Activated CD4-positive, CD25-positive, alpha-beta regulatory T cell treated with anti-CD3 and anti-CD28 coated beads, Interleukin-2, amount 50 U/mL, for 72 hours (primary cell): ENCODE data around the gene ARHGAP26.
"Not testable (repeated sequence)": the region's sequence is repeated elsewhere in the genome, so short reads cannot be mapped to it uniquely, and the experiment has no call there.

Experiments
- DNase-seq: peaks from one replicate; pipeline ENCODE4 v3.0.0; 2021

ARHGAP26 gene

GRCh38 chr5:143198332-143198731 is 428.2 kb downstream of the ARHGAP26 start:
- DNase-seq: no peak

DNA sequence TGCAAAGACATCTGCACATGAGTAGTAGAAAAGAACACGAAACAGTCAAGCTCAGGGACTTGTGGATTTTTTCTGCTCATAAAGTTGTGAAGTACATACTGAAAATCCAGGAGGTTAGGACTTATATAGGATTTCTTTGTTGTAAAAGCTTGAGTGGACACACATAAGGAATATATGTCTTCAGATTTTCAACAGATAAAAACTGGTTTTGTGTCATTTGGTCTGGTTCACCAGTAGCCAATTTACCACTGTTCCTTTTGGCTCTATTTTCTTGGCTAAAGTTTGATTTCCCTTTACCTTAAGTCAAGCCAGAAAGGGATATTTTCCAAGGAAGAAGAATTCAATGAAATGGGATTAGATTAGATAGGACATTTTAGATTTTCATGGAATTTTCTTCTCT is 429.0 kb downstream of the ARHGAP26 start:
- DNase-seq: no peak

DNA sequence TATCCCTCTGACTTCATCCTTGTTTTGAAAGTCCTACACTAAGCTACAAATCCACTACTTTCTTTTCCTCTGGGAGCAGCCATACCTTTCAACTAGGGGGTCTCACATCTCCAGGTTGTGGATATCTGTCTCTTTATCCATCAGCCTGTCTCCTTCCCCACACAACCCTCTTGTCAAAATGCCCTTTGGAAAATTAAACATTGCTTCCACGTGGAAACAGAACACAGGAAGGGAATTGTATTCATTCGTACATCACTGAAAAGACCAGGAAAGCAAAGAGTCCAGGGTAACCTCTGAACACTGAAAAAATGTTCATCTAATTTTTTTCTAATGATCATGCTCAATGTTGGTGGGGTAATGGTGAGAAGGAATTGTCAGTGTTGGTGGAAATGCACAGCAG is 429.7 kb downstream of the ARHGAP26 start:
- no peak for DNase-seq

DNA sequence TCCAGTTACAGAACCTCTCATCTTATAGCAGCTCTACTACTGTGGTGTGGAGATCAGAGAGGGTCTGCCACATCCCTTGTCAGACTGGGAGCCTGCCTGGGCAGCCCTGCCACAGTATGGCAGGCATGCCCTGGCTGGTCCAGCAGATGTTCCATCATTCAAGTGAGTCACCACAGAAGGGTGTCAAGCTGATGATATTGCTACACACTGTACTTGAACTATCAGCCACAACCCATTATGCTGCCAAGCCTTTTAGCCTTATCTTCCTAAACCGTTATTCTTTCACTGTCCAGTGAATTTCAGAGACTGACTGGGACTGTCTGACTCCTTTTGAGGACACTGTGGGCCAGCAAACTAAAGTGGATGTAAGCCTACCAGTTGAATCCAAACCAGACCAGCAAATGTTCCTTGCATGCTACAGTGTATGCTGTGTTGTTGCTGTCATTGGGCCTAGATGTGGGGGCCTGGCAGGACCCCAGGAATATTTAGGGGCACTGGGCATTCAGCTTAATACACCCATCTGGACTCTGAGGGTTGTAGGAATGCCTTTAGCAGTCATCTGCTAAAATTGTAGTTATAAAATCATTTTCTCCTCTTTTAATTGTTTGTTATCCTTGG is 430.7 kb downstream of the ARHGAP26 start:
- DNase-seq: no peak

GRCh38 chr5:143201589-143201988 is 431.4 kb downstream of the ARHGAP26 start:
- no peak for DNase-seq

DNA sequence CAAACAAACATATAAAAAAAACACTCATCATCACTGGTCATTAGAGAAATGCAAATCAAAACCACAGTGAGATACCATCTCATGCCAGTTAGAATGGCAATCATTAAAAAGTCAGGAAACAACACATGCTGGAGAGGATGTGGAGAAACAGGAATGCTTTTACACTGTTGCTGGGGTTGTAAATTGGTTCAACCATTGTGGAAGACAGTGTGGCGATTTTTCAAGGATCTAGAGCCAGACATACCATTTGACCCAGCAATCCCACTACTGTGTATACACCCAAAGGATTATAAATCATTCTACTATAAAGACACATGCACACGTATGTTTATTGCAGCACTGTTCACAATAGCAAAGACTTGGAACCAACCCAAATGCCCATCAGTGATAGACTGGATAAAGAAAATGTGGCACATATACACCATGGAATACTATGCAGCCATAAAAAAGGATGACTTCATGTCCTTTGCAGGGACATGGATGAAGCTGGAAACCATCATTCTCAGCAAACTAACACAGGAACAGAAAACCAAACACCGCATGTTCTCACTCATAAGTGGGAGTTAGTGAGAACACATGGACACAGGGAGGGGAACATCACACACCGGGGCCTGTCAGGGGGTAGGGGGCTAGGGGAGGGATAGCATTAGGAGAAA is 433.3 kb downstream of the ARHGAP26 start:
- not testable (repeated sequence) for DNase-seq

GRCh38 chr5:143204474-143205246 is 434.5 kb downstream of the ARHGAP26 start:
- DNase-seq: no peak

- no peak for DNase-seq
Measured at GRCh38 chr5:143205386-143205785, 435.2 kb downstream of the ARHGAP26 start.

- DNase-seq: no peak
Measured at GRCh38 chr5:143205883-143206195, 435.7 kb downstream of the ARHGAP26 start.

DNA sequence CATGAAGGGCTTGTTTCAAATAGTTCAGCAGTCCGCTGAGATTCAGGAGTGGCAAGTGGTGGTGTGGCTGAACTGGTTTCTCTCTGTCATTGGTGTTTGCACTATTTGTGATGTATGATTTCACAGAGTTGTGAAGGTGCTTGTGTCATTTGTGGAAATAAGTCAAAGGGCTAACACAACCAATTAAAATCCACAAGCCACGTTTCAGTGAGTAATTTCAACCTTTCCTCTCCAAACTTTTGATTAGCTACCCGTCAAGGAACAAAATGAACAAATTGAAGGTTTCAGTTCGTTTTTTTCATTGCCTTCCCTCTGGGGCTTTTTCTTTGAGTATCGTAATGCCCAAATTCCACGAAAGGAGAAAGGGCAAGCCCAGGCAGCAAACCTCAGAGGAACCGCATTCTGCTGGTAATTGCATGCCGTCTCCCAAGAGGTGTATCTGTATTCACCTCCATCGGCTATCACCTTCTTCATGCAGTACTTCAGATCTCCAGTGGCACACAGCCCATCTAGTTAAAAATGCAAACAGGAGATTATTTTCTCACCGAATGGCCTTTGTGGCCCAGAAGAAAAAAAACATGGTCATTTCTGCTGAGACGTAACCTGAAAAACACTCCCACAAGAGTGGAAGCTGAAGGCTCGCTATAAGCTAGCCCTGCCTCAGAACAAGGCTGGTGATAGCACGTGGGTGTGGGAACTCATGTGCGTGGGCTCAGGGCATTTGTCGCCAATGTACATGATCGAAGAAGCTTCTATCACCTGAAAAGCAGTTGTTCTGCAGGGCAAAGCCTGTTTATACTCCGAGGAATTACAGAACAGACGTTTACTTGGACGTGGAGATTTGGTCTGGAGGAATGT is 436.2 kb downstream of the ARHGAP26 start:
- DNase-seq: no peak

GRCh38 chr5:143207058-143207457 is 436.9 kb downstream of the ARHGAP26 start:
- DNase-seq: no peak

DNA sequence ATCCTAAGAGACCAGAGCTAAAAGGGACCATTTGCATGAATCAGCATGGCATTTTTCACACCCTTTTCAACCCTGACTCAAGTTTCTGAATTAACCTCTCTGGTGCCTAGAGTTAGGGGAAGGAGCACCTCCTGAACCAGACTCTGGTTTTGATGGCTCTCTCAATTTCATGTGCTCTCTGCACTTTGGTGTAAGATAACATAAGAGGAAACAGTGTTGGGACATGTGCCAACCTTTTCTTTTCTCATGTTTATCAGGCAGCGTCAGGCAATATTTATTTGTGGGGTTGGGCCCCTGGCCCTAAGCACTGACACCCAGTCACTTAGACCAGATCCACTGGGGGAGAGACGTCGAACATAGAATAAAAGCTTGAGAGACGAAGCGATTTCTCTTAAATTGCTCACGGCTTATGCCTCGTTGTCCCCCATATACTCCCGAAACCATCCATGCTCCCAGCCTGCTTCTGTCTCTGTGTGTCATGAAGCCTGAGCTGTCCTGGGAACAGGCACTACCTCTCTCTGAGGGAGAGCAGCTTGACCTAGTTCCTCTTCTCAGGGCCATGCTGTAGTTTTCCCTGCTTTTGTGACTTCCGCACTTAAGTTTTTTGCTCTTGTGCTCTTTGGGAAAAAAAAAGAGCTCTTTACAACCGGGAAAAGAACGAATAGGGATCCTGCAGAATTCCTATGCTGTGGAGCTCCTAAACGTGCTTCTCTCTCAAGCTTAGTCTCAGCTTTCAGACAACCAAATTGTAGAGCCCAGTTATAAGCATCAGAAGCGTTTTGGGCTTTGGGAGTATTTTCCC is 437.6 kb downstream of the ARHGAP26 start:
- DNase-seq: no peak

DNA sequence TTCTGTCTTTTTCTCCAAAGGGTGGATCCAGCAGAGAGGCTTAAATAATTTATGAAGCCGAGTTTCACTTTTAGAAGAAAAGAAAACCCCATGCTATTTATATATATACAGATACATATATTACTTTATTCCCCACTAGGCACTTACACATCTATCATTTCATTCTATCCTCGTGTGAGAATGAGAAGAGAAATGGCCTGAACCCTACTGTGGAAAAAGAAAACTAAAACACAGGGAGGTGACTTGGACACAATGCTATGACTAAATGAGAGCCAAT is 438.1 kb downstream of the ARHGAP26 start:
- DNase-seq: no peak

DNA sequence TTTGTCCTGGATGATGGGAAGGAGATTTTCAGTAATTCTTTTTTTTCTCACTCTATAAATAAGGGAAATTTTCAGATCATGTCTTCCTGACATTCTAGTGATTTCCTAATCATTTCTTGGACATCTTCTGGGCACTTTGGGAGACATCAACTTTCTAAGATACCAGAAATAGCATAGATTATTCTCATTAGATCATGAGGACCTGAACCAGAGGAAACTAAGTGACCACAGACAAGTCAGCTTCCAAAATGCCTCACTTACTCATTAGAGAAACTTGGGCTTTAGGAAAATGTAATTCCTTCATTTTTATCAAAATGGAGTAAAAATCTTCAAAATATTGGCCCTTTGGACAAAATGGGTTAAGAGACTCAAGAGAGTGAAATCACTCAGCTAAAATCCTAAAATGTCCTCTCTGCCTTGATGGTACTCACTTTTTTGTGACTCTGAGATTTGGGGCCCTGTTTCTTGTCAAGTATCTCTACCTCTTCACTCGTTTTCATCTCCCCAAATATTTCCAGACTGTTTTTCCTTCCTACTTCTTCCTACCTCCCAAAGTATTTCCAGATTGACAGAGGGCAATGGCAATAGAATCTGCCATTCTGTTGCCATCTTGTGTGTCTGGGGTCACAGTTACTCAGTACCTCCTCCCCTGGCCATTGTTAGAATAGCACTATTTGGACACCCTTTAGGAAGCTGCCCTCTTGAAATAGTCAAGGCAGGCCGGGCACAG is 438.8 kb downstream of the ARHGAP26 start:
- no peak for DNase-seq

GRCh38 chr5:143209881-143210395 is 439.8 kb downstream of the ARHGAP26 start:
- no peak for DNase-seq

DNA sequence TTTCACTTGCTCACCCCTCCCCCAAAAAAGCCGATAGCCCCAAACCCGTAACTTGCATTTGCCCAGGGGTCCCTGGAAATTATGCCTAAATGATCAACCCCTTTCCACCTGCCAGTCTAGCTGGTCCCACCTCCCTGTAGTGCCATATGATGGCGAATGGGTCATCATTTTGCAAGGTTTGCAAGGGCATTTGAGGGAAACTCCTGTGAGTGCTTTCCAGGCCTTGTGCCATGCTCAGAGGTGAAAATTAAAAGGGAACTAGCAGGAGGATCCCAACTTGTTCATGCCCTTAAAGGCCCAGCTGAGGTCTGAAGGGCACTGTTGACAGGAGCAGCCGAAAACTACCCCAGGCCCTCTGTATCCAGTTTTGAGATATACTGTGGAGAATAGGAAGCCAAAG is 440.4 kb downstream of the ARHGAP26 start:
- no peak for DNase-seq

DNA sequence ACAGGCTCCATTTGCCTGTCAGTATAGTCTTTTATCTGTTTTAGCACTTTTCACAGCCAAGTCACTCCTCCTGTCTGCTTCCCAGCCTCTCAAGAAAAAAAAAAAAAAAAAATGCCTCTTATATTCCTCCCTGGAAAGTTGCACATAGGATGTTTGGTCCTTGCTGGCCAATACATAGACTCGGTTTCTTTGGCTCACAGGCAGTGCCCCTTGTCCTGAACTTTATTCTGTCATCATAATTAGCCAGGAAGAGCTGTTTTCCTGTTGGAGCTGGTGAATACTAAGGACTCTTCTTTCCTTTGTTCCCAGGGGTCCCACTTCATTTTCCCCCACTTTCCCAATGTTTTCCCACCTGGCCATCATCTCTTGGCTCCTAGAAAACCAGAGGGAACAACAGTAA is 442.1 kb downstream of the ARHGAP26 start:
- DNase-seq: no peak

- no peak for DNase-seq
Measured at GRCh38 chr5:143213231-143213850, 443.2 kb downstream of the ARHGAP26 start.

DNA sequence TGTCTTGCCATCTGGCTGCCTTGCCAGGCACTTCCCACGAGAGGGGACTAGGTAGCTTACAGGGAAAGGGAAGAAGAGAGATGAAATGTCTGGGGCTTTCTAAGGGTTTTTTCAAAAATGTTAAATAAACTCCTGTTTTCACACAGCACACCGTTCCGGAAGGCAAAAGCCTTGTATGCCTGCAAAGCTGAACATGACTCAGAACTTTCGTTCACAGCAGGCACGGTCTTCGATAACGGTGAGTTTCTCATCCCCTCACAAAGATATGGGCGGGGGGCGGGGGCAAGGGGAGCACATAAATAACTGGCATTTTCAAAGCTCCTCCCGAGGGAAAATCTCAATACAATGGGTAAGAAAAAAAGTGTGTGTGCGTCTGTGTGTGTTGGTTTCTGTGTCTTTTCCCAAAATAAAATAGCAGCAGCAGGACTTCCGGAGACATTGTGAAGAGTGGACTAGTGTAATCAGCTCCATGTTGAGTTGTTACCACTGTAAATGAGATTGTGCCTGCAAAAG is 443.7 kb downstream of the ARHGAP26 start:
- no peak for DNase-seq

DNA sequence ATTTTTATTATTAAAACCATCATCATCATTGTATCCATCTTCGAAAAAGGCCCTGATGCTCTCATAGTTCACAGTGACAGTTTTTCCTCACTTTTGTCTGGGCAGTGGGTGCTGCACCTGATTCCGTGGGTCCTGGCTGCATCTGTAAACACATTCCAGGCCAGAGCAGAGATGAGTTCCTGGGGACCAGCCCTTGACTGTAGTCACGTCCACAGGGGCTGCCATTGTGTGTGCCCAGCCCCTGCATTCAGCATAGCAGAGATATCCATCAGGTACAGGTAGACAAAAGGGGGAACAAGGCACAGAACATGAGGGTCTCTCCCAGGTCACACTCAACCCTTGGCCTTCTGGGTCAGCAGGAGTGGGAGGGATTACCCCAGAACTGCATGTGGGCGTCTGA is 444.3 kb downstream of the ARHGAP26 start:
- no peak for DNase-seq

- DNase-seq: no peak
Measured at GRCh38 chr5:143214890-143215289, 444.7 kb downstream of the ARHGAP26 start.
